ENCODE measurements around the gene SAMD13.

- TF ChIP-seq CTCF (IDR thresholded peaks at IDR 0.05; ENCODE audit: insufficient read depth, low read depth, low read length) (no peak), EZH2 (IDR thresholded peaks at IDR 0.05; ENCODE audit: insufficient read depth, low read length) (no peak)
Measured at GRCh38 chr1:84293766-84294165, 7.7 kb upstream of the SAMD13 start.
